ENCODE data around the gene PDE6B. TPM values are rescaled to one million over a fixed set of nuclear protein-coding genes. Genes with fewer than 3 reads are reported as not detected.
"Not testable (repeated sequence)": the region's sequence is repeated elsewhere in the genome, so short reads cannot be mapped to it uniquely, and the experiment has no call there.

PDE6B gene
- total RNA-seq, 1 donor from 2014 or later, result 5.5 TPM

DNA sequence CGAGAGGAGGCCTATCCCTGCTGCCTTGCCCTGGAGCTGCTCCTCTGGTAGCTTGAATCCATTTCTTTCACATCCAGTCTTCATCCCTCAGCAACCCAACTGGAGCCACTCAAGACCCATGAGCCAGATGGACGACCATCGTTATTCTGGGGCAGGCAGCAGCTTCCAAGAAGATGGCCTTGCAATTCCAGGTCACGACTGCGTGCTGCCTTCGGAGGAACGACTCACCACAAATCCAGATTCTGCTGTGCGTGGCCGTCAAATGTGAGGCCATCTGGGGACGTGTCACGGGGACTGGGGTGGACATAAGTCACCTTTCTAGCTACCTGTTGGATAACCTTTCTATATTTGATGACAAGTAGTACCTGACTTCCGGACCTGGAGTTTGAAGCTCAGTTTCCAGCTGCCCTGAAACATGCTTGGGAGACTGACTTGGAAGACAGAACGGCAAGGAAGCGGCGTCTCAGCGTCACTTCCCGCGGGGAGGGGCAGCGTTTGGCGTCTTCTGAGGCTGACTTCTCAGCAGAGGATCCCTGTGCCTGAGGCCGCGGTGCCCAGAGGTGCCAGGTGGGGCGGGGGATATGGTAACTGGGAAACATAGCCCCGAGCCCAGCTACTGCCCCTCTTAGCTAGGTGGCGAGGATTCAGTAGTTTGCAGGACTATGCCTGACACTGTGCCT, 37.6 kb upstream of the PDE6B start:
- TF ChIP-seq, protein P1, sequence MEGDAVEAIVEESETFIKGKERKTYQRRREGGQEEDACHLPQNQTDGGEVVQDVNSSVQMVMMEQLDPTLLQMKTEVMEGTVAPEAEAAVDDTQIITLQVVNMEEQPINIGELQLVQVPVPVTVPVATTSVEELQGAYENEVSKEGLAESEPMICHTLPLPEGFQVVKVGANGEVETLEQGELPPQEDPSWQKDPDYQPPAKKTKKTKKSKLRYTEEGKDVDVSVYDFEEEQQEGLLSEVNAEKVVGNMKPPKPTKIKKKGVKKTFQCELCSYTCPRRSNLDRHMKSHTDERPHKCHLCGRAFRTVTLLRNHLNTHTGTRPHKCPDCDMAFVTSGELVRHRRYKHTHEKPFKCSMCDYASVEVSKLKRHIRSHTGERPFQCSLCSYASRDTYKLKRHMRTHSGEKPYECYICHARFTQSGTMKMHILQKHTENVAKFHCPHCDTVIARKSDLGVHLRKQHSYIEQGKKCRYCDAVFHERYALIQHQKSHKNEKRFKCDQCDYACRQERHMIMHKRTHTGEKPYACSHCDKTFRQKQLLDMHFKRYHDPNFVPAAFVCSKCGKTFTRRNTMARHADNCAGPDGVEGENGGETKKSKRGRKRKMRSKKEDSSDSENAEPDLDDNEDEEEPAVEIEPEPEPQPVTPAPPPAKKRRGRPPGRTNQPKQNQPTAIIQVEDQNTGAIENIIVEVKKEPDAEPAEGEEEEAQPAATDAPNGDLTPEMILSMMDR (IDR thresholded peaks at IDR 0.05), result no peak
- intact Hi-C loops (cut with DNase I), result no loop called here

DNA sequence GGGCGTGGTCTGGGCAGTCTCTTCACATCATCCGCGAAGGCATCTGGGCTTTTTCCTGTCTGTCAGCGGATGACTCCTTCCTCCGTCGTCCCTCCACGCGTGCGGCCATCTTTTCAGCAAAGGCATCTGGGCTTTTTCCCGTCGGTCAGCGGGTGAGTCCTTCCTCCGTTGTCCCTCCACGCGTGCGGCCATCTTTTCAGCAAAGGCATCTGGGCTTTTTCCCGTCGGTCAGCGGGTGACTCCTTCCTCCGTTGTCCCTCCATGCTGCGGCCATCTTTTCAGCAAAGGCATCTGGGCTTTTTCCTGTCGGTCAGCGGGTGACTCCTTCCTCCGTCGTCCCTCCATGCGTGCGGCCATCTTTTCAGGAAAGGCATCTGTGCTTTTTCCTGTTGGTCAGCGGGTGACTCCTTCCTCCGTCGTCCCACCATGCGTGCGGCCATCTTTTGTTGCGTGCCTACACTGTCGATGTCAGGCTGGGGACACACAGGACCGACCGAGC, 37.0 kb upstream of the PDE6B start:
- Histone ChIP-seq H3K4me1 (no peaks in the 10 kb centered on the region), H3K4me3 (no peak overlapping the region), H3K9me3 (peaks cover under 1% of the 10 kb centered on the region), H3K27me3 (ENCODE audit: low read depth) (peaks cover 11% of the 10 kb centered on the region), H3K36me3 (no peaks in the 10 kb centered on the region), H3K27ac (no peak overlapping the region)
- TF ChIP-seq, protein P1 (IDR thresholded peaks at IDR 0.05), result no peak
- no peak for ATAC-seq
- DNase-seq, result no peak
- intact Hi-C loops (cut with DNase I), result no loop called here

More for the DNA sequence above, 37.6 kb upstream of the PDE6B start:
- no peak overlapping the region for H3K4me3 ChIP-seq
- peaks cover 14% of the 10 kb centered on the region for H3K27me3 ChIP-seq (ENCODE audit: low read depth)
- H3K36me3 ChIP-seq, result no peaks in the 10 kb centered on the region
- no peaks in the 10 kb centered on the region for H3K4me1 ChIP-seq
- no peak overlapping the region for H3K27ac ChIP-seq
- H3K9me3 ChIP-seq, result peaks cover 3% of the 10 kb centered on the region
- DNase-seq (no peak), ATAC-seq (no peak)

DNA sequence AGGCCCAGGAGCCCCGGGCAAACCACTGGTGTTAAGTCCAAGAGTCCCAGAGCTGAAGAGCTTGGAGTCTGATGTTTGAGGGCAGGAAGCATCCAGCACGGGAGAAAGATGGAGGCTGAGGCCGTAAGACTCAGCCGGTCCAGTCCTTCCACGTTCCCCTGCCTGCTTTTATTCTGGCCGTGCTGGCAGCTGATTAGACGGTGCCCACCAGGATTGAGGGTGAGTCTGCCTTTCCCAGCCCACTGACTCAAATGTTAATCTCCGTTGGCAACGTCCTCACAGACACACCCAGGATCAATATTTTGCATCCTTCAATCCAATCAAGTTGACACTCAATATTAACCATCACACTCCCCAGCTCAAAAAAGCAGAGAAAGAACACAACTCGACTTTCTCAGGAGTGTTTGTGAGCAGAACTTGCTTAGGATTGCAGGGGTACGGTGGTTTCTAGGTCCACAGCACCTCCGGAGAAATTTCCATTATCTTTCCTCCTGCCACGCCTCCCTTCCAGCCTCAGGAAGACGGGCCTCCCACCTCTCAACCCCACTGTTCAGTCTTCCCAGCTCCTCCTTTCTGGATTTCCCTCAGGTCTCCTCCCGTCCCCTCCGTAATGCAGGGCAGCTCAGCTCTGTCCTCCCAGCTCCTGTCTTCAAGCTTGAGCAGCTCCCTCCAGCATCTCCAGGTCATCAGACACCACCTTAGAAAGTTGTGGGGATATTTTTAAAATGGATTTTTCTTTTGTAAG, 36.0 kb upstream of the PDE6B start:
- DNase-seq, result no peak
- TF ChIP-seq, protein P1 (IDR thresholded peaks at IDR 0.05), result no peak
- Histone ChIP-seq H3K36me3 (no peaks in the 10 kb centered on the region), H3K27ac (no peak overlapping the region), H3K27me3 (ENCODE audit: low read depth) (peaks cover 11% of the 10 kb centered on the region), H3K4me1 (no peaks in the 10 kb centered on the region), H3K9me3 (no peaks in the 10 kb centered on the region), H3K4me3 (no peak overlapping the region)
- intact Hi-C loops (cut with DNase I), result no loop called here
- no peak for ATAC-seq

DNA sequence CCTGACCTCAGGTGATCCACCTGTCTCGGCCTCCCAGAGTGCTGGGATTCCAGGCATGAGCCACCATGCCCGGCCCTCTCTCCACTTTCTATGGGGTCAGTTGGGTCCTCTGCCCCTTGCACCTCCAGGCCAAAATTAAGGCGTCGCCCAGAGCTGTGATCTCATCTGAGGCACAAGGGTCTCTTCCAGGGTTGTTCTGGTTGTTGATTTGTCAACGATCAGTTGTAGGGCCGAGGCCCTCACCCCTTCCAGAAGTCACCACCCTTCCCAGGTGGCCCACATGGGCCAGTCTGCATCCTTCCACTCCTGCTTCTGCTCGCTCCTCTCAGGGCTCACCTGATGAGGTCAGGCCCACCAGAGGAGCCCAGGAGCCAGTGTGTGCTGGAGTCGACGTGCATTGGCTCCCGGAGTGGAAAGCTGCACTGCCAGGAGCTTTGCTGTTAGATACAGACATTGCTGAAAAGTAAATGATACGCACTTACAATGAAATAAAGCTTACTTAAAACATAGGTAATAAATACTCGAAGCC, 35.0 kb upstream of the PDE6B start:
- intact Hi-C loops (cut with DNase I), result no loop called here
- ATAC-seq (no peak), DNase-seq (no peak)

DNA sequence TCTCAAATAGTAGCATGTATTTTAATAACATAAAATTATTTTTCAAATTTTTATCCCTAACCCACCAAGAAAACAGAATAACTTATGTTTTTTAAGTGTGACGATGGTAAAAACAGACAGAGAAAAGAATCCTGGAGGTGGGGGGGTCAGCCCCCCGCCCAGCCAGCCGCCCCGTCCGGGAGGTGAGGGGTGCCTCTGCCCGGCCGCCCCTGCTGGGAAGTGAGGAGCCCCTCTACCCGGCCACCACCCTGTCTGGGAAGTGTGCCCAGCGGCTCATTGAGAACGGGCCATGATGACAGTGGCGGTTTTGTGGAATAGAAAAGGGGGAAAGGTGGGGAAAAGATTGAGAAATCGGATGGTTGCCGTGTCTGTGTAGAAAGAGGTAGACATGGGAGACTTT, 33.2 kb upstream of the PDE6B start:
- H3K9me3 ChIP-seq; H3K4me3 ChIP-seq; DNase-seq; H3K36me3 ChIP-seq; intact Hi-C loops (cut with DNase I); H3K27me3 ChIP-seq (ENCODE audit: low read depth); ATAC-seq; H3K4me1 ChIP-seq; H3K27ac ChIP-seq: not testable (repeated sequence)

More for the DNA sequence above, 35.0 kb upstream of the PDE6B start:
- Histone ChIP-seq H3K36me3 (no peaks in the 10 kb centered on the region), H3K4me1 (no peaks in the 10 kb centered on the region), H3K27me3 (ENCODE audit: low read depth) (peaks cover 9% of the 10 kb centered on the region), H3K27ac (no peak overlapping the region), H3K9me3 (no peaks in the 10 kb centered on the region), H3K4me3 (no peak overlapping the region)
- TF ChIP-seq, protein P1 (IDR thresholded peaks at IDR 0.05), result no peak

All from lower lobe of right lung (tissue), 2 donors.